GM23338 (cell line): ENCODE measurements around the gene GFRA4.

Source experiments
- CREB1 ChIP-seq: fragments of 250-450 bp; sonication (Bioruptor Pico); IDR thresholded peaks from 2 replicates; pipeline ENCODE4 v1.5.0; 2020; ENCODE audit warnings: low read depth, mild to moderate bottlenecking, moderate library complexity
- EZH2 ChIP-seq: fragments of 200-600 bp; sonication (generic); IDR thresholded peaks from one replicate; pipeline ENCODE4 v1.8.0; 2017; ENCODE audit warnings: antibody characterized with exemption, mild to moderate bottlenecking, low read depth; ENCODE audit not compliant: unreplicated experiment
- EZH2phosphoT487 ChIP-seq: fragments of 200-600 bp; sonication (generic); IDR thresholded peaks from one replicate; pipeline ENCODE4 v1.8.1; 2018; ENCODE audit warnings: antibody characterized with exemption; ENCODE audit not compliant: unreplicated experiment
- JUNB ChIP-seq: IDR thresholded peaks from one replicate; pipeline ENCODE4 v1.6.1; 2016; ENCODE audit warnings: antibody characterized with exemption; ENCODE audit not compliant: unreplicated experiment
- POLR2AphosphoS5 ChIP-seq: IDR thresholded peaks from 2 replicates; pipeline ENCODE4 v1.6.1; 2016; ENCODE audit warnings: antibody characterized with exemption, low read depth
- STAT1 ChIP-seq: IDR thresholded peaks from one replicate; pipeline ENCODE4 v1.6.1; 2016; ENCODE audit warnings: antibody characterized with exemption; ENCODE audit not compliant: unreplicated experiment
- ZNF331 ChIP-seq: fragments of 250-450 bp; sonication (Bioruptor Pico); IDR thresholded peaks from 2 replicates; pipeline ENCODE4 v1.5.0; 2020; ENCODE audit warnings: low read depth, mild to moderate bottlenecking, moderate library complexity
- TF ChIP-seq, protein P1 (sequence below), 2 experiments: fragments of 200-600 bp in 1 of 2; sonication (generic) in 1 of 2; conservative IDR thresholded peaks; 2 replicates each; pipeline versions ENCODE4 v1.5.1 to v1.6.1; 2016 to 2017; ENCODE audit warnings: antibody characterized with exemption in 2 of 2, low read depth in 2 of 2, mild to moderate bottlenecking in 2 of 2, moderate library complexity in 1 of 2
- TF ChIP-seq, protein P2 (sequence below): IDR thresholded peaks from one replicate; pipeline ENCODE4 v1.6.1; 2018; ENCODE audit warnings: antibody characterized with exemption; ENCODE audit not compliant: unreplicated experiment
- TF ChIP-seq, protein P3 (sequence below): IDR thresholded peaks from 2 replicates; pipeline ENCODE4 v1.6.1; 2016; ENCODE audit warnings: antibody characterized with exemption

DNA sequence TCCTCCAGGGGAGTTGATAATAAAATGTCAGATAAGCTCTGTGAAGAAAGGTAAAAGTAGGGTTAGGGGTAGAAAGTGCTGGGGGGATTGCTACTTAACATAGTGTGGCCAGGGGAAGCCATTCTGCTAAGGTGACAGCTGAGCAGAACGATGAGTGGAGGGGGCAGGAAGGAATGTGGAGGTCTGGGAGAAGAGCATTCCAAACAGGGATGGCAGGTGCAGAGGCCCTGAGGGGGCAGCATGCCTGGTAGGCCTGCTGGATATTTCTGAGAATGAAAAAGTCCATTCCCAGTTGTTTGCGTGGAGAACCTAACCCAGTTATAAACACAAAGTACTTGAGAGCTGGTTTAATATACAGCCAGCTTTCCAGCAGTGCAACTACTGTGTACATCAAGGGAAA lies 9.3 kb downstream of the GFRA4 start:
- TF ChIP-seq JUNB (no peak), EZH2 (no peak), POLR2AphosphoS5 (no peak), EZH2phosphoT487 (no peak), ZNF331 (CRISPR knock-in tag) (no peak), CREB1 (CRISPR knock-in tag) (no peak), STAT1 (no peak)
- TF ChIP-seq, protein P1, sequence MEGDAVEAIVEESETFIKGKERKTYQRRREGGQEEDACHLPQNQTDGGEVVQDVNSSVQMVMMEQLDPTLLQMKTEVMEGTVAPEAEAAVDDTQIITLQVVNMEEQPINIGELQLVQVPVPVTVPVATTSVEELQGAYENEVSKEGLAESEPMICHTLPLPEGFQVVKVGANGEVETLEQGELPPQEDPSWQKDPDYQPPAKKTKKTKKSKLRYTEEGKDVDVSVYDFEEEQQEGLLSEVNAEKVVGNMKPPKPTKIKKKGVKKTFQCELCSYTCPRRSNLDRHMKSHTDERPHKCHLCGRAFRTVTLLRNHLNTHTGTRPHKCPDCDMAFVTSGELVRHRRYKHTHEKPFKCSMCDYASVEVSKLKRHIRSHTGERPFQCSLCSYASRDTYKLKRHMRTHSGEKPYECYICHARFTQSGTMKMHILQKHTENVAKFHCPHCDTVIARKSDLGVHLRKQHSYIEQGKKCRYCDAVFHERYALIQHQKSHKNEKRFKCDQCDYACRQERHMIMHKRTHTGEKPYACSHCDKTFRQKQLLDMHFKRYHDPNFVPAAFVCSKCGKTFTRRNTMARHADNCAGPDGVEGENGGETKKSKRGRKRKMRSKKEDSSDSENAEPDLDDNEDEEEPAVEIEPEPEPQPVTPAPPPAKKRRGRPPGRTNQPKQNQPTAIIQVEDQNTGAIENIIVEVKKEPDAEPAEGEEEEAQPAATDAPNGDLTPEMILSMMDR (conservative IDR thresholded peaks at IDR 0.05; ENCODE audit: low read depth in 2 of 2), result no peak
- TF ChIP-seq, protein P2, sequence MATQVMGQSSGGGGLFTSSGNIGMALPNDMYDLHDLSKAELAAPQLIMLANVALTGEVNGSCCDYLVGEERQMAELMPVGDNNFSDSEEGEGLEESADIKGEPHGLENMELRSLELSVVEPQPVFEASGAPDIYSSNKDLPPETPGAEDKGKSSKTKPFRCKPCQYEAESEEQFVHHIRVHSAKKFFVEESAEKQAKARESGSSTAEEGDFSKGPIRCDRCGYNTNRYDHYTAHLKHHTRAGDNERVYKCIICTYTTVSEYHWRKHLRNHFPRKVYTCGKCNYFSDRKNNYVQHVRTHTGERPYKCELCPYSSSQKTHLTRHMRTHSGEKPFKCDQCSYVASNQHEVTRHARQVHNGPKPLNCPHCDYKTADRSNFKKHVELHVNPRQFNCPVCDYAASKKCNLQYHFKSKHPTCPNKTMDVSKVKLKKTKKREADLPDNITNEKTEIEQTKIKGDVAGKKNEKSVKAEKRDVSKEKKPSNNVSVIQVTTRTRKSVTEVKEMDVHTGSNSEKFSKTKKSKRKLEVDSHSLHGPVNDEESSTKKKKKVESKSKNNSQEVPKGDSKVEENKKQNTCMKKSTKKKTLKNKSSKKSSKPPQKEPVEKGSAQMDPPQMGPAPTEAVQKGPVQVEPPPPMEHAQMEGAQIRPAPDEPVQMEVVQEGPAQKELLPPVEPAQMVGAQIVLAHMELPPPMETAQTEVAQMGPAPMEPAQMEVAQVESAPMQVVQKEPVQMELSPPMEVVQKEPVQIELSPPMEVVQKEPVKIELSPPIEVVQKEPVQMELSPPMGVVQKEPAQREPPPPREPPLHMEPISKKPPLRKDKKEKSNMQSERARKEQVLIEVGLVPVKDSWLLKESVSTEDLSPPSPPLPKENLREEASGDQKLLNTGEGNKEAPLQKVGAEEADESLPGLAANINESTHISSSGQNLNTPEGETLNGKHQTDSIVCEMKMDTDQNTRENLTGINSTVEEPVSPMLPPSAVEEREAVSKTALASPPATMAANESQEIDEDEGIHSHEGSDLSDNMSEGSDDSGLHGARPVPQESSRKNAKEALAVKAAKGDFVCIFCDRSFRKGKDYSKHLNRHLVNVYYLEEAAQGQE, result no peak
- TF ChIP-seq, protein P3, sequence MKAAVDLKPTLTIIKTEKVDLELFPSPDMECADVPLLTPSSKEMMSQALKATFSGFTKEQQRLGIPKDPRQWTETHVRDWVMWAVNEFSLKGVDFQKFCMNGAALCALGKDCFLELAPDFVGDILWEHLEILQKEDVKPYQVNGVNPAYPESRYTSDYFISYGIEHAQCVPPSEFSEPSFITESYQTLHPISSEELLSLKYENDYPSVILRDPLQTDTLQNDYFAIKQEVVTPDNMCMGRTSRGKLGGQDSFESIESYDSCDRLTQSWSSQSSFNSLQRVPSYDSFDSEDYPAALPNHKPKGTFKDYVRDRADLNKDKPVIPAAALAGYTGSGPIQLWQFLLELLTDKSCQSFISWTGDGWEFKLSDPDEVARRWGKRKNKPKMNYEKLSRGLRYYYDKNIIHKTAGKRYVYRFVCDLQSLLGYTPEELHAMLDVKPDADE, result no peak
